ENCODE results near the gene FOXO3.

The FOXO3 gene

GRCh38 chr6:108690326-108691049, 129.8 kb downstream of the FOXO3 start:
- ChIA-PET POLR2A (interaction anchor here (1.1 kb wide), 1 partner anchor 131 kb away, joined by 4 read pairs; no protein-coding TSS in a partner anchor), CTCF (no interaction called here)
- no peak for DNase-seq (ENCODE audit: low read depth, low spot score)
- no peak for TF ChIP-seq CTCF (IDR thresholded peaks at IDR 0.05; ENCODE audit: insufficient read depth, low read length, missing control alignments)
- no peak overlapping the region for H3K4me3 ChIP-seq (ENCODE audit: low read depth, low read length)

GRCh38 chr6:108693430-108694154, 132.9 kb downstream of the FOXO3 start:
- TF ChIP-seq CTCF (IDR thresholded peaks at IDR 0.05; ENCODE audit: insufficient read depth, low read length, missing control alignments), result no peak
- ChIA-PET POLR2A (no interaction called here), CTCF (no interaction called here)
- no peak for DNase-seq (ENCODE audit: low read depth, low spot score)
- H3K4me3 ChIP-seq (ENCODE audit: low read depth, low read length), result no peak overlapping the region

- H3K4me3 ChIP-seq (ENCODE audit: low read depth, low read length), result no peak overlapping the region
- CTCF ChIA-PET, result no interaction called here
- no peak for TF ChIP-seq CTCF (IDR thresholded peaks at IDR 0.05; ENCODE audit: insufficient read depth, low read length, missing control alignments)
- DNase-seq (ENCODE audit: low read depth, low spot score), result no peak
- POLR2A ChIA-PET, result no interaction called here
Observed at GRCh38 chr6:108694816-108695215, 134.1 kb downstream of the FOXO3 start.

DNA sequence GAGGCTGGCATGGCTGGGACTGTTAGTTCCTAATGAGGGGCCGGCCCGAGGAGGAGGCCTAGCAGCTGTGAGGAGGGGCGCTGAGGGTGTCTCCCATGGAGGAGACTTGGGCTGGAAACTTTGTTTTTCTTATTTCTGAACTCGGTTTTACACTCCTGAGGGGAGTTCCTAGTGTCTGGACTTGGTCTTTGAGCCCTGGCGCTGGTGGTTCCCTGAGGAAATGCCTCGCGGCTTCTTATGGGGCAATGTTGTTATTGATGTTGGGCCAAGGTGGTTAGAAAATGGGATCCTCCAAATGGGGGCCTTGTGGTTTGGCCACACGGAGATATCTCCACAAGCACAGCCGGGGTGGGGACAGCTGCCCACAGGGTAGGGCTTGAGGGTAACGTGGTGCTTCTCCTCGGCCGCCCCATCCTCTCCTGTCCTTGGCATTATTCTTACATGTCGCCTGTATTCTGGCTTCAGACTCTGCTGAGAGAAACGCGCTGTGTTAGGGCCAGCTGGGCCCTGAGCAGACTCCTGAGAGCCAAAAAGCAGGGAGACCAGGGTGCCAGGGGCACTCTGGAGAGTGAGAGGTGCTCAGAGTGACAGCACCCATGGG, 136.9 kb downstream of the FOXO3 start:
- ChIA-PET POLR2A (no interaction called here), CTCF (interaction anchor here (1.1 kb wide), 1 partner anchor 17 kb away, joined by 4 read pairs; no protein-coding TSS in a partner anchor)
- TF ChIP-seq CTCF (IDR thresholded peaks at IDR 0.05; ENCODE audit: insufficient read depth, low read length, missing control alignments), result no peak
- DNase-seq (ENCODE audit: low read depth, low spot score), result no peak
- H3K4me3 ChIP-seq (ENCODE audit: low read depth, low read length), result no peak overlapping the region

- no peak for TF ChIP-seq CTCF (IDR thresholded peaks at IDR 0.05; ENCODE audit: insufficient read depth, low read length, missing control alignments)
- DNase-seq (ENCODE audit: low read depth, low spot score), result no peak
- POLR2A ChIA-PET, result no interaction called here
- H3K4me3 ChIP-seq (ENCODE audit: low read depth, low read length), result no peak overlapping the region
- CTCF ChIA-PET, result interaction anchor here (1.1 kb wide), 1 partner anchor 18 kb away, joined by 4 read pairs; no protein-coding TSS in a partner anchor
Observed at GRCh38 chr6:108698593-108699289, 138.0 kb downstream of the FOXO3 start.
